WTC11 (cell line): ENCODE data around the gene IL26. TPM values are rescaled to one million over a fixed set of nuclear protein-coding genes. Genes with fewer than 3 reads are reported as not detected.
A peak's percentile ranks its signal among the peaks of the same experiment; 100 is the strongest.

Experiments used
- ATAC-seq: fragments of 200-7000 bp; cut with Tn5 transposase; 2 replicates; pipeline ENCODE4 v1.10.0; 2021; ENCODE audit warnings: mild to moderate bottlenecking, moderate library complexity
- CTCF ChIA-PET: fragments of 300-600 bp; sonication (Branson Sonifier 250); formaldehyde crosslinking; loops from one replicate; lab custom pipeline; 2021; ENCODE audit warnings: antibody characterized with exemption; lab: Charles Lee
- POLR2A ChIA-PET: fragments of 350-600 bp; sonication (Branson Sonifier 250); formaldehyde crosslinking; loops from one replicate; lab custom pipeline; 2021; ENCODE audit warnings: antibody characterized with exemption; lab: Charles Lee
- DNase-seq: peaks from one replicate; pipeline ENCODE4 v3.0.0; 2021; ENCODE audit warnings: low spot score
- H3K27ac Mint-ChIP-seq: 2 replicates; pipeline ENCODE4 v1.8.0; 2021; ENCODE audit warnings: mixed read lengths
- H3K27me3 Mint-ChIP-seq: 2 replicates; pipeline ENCODE4 v1.8.0; 2021; ENCODE audit warnings: low read depth, mild to moderate bottlenecking, moderate library complexity, mixed read lengths
- H3K36me3 Mint-ChIP-seq: 2 replicates; pipeline ENCODE4 v1.8.0; 2021; ENCODE audit warnings: mixed read lengths
- H3K4me1 Mint-ChIP-seq: 2 replicates; pipeline ENCODE4 v1.8.0; 2022; ENCODE audit warnings: mixed read lengths
- H3K4me3 Mint-ChIP-seq: 2 replicates; pipeline ENCODE4 v1.8.0; 2021; ENCODE audit warnings: mild to moderate bottlenecking, moderate library complexity, mixed read lengths
- H3K9me3 Mint-ChIP-seq: 2 replicates; pipeline ENCODE4 v1.8.0; 2021; ENCODE audit warnings: mixed read lengths
- CREB1 ChIP-seq: sonication (generic); formaldehyde crosslinking; IDR thresholded peaks from 2 replicates; pipeline ENCODE4 v1.8.0; 2023; ENCODE audit warnings: mild to moderate bottlenecking, missing genetic modification reagents
- JUN ChIP-seq: sonication (generic); formaldehyde crosslinking; IDR thresholded peaks from 2 replicates; pipeline ENCODE4 v1.8.0; 2023; ENCODE audit warnings: mild to moderate bottlenecking, missing genetic modification reagents
- MXD4 ChIP-seq: fragments of 250-450 bp; sonication (Bioruptor Pico); IDR thresholded peaks from 2 replicates; pipeline ENCODE4 v1.8.0; 2021; ENCODE audit warnings: mild to moderate bottlenecking, moderate library complexity, borderline replicate concordance
- NFATC4 ChIP-seq: fragments of 250-450 bp; sonication (Bioruptor Pico); IDR thresholded peaks from 2 replicates; pipeline ENCODE4 v1.9.0; 2021; ENCODE audit warnings: mild to moderate bottlenecking
- NFE2L1 ChIP-seq: sonication (generic); formaldehyde crosslinking; IDR thresholded peaks from 2 replicates; pipeline ENCODE4 v1.8.1; 2023; ENCODE audit warnings: missing genetic modification reagents
- NR3C1 ChIP-seq: sonication (generic); formaldehyde crosslinking; conservative IDR thresholded peaks from 2 replicates; pipeline ENCODE4 v1.8.1; 2023; ENCODE audit warnings: low read depth, mild to moderate bottlenecking, missing genetic modification reagents
- TEAD1 ChIP-seq: sonication (generic); formaldehyde crosslinking; IDR thresholded peaks from 2 replicates; pipeline ENCODE4 v1.8.0; 2022; ENCODE audit warnings: mild to moderate bottlenecking, missing genetic modification reagents
- total RNA-seq: library from RNA; stranded (reverse); gene quantifications from 3 replicates; pipeline ENCODE4 v1.2.3, GENCODE V29; 2021
- TF ChIP-seq, protein P1 (sequence below): sonication (generic); formaldehyde crosslinking; IDR thresholded peaks from 2 replicates; pipeline ENCODE4 v1.8.0; 2022; ENCODE audit warnings: missing genetic modification reagents
- TF ChIP-seq, protein P2 (sequence below): sonication (generic); formaldehyde crosslinking; IDR thresholded peaks from 2 replicates; pipeline ENCODE4 v1.8.1; 2022; ENCODE audit warnings: missing genetic modification reagents, borderline replicate concordance
- TF ChIP-seq, protein P3 (sequence below): sonication (generic); formaldehyde crosslinking; IDR thresholded peaks from 2 replicates; pipeline ENCODE4 v1.8.0; 2022; ENCODE audit warnings: mild to moderate bottlenecking, missing genetic modification reagents
- TF ChIP-seq, protein P4 (sequence below): sonication (generic); formaldehyde crosslinking; IDR thresholded peaks from 2 replicates; pipeline ENCODE4 v1.8.0; 2022; ENCODE audit warnings: mild to moderate bottlenecking, missing genetic modification reagents

Gene IL26
- total RNA-seq, 1 experiment from 2014 or later = not detected

DNA sequence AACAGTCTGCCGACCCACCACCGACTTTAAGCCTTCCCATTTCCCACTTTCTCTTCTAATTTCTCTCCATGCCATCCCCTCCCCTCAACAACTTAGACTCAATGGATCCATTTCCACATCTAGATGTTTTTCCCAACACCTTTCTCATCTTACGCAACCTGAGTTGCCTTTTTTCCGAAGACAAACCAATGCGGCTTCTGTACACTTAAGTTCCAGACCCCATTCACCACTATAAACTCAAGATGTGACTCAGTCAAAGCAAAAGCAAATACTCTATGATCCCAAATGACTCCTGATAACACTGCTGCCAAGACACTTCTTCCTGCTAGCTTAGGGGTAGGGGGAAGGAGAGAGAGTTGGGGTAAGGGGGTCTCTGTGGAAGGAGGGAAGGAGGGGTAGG, 26.5 kb upstream of the IL26 start (continued):
- TF ChIP-seq CREB1 = no peak
- TF ChIP-seq TEAD1 (CRISPR knock-in tag) = no peak
- TF ChIP-seq, protein P1, sequence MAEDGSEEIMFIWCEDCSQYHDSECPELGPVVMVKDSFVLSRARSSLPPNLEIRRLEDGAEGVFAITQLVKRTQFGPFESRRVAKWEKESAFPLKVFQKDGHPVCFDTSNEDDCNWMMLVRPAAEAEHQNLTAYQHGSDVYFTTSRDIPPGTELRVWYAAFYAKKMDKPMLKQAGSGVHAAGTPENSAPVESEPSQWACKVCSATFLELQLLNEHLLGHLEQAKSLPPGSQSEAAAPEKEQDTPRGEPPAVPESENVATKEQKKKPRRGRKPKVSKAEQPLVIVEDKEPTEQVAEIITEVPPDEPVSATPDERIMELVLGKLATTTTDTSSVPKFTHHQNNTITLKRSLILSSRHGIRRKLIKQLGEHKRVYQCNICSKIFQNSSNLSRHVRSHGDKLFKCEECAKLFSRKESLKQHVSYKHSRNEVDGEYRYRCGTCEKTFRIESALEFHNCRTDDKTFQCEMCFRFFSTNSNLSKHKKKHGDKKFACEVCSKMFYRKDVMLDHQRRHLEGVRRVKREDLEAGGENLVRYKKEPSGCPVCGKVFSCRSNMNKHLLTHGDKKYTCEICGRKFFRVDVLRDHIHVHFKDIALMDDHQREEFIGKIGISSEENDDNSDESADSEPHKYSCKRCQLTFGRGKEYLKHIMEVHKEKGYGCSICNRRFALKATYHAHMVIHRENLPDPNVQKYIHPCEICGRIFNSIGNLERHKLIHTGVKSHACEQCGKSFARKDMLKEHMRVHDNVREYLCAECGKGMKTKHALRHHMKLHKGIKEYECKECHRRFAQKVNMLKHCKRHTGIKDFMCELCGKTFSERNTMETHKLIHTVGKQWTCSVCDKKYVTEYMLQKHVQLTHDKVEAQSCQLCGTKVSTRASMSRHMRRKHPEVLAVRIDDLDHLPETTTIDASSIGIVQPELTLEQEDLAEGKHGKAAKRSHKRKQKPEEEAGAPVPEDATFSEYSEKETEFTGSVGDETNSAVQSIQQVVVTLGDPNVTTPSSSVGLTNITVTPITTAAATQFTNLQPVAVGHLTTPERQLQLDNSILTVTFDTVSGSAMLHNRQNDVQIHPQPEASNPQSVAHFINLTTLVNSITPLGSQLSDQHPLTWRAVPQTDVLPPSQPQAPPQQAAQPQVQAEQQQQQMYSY (CRISPR knock-in tag) = no peak
- TF ChIP-seq, all 79 proteins: peak for 0

DNA sequence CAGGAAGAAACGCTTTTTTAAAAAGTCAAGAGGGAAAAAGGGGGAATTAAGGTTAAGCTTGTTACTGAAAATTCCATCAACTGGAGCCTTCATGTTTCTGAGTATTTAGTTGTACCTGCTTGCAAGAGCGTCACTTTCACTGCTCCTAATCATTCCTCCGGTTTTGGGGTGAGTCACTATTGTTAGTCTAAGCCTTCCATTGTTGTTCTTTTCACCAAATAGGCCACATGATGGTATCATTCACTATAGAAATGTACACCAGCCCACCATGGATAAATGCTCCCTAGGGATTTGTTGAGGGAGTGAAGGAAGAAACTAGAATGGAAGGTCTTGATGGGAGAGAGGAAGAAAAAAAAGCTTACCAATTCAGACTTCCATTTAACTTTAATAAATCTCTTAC, 24.8 kb upstream of the IL26 start:
- Mint-ChIP-seq H3K4me1 (no peaks in the 10 kb centered on the region), H3K36me3 (peaks cover 12% of the 10 kb centered on the region), H3K9me3 (peaks cover 18% of the 10 kb centered on the region), H3K27ac (no peak overlapping the region), H3K4me3 (no peak overlapping the region)
- no peak for ATAC-seq
- CTCF ChIA-PET = no interaction called here
- TF ChIP-seq TEAD1 (CRISPR knock-in tag) = no peak
- TF ChIP-seq, all 79 proteins: peak for 0
- H3K27me3 Mint-ChIP-seq = peaks cover 3% of the 10 kb centered on the region; the same call in 1 of the 2 replicates
- POLR2A ChIA-PET = no interaction called here
- no peak for DNase-seq

DNA sequence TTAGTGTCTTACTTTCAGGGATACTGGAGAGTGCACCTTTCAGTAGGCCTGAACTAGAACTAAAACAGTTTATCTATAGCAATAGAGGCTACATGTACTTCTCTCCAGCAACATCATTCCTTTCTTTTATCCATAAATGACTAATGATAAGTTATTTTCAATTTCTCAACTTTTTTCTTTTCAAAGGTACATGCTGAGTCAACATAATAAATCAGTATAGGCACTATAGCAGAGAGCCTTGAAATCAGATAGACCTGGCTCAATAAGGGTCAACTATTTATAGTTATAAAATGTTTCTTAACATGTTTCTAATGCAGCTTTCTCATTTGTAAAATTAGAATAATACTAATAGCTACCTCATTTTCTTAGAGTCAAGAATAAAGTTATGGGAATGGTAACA, 22.2 kb upstream of the IL26 start:
- ChIA-PET POLR2A (no interaction called here), CTCF (no interaction called here)
- no peak overlapping the region for H3K4me3 Mint-ChIP-seq
- peaks cover 12% of the 10 kb centered on the region for H3K36me3 Mint-ChIP-seq
- no peaks in the 10 kb centered on the region for H3K4me1 Mint-ChIP-seq
- no peak for TF ChIP-seq NFE2L1 (CRISPR knock-in tag)
- TF ChIP-seq, protein P2, sequence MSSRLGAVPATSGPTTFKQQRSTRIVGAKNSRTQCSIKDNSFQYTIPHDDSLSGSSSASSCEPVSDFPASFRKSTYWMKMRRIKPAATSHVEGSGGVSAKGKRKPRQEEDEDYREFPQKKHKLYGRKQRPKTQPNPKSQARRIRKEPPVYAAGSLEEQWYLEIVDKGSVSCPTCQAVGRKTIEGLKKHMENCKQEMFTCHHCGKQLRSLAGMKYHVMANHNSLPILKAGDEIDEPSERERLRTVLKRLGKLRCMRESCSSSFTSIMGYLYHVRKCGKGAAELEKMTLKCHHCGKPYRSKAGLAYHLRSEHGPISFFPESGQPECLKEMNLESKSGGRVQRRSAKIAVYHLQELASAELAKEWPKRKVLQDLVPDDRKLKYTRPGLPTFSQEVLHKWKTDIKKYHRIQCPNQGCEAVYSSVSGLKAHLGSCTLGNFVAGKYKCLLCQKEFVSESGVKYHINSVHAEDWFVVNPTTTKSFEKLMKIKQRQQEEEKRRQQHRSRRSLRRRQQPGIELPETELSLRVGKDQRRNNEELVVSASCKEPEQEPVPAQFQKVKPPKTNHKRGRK = no peak
- TF ChIP-seq, protein P3, sequence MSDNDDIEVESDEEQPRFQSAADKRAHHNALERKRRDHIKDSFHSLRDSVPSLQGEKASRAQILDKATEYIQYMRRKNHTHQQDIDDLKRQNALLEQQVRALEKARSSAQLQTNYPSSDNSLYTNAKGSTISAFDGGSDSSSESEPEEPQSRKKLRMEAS (CRISPR knock-in tag) = no peak
- TF ChIP-seq NR3C1 = no peak
- TF ChIP-seq NFATC4 (CRISPR knock-in tag) = no peak
- TF ChIP-seq, protein P4, sequence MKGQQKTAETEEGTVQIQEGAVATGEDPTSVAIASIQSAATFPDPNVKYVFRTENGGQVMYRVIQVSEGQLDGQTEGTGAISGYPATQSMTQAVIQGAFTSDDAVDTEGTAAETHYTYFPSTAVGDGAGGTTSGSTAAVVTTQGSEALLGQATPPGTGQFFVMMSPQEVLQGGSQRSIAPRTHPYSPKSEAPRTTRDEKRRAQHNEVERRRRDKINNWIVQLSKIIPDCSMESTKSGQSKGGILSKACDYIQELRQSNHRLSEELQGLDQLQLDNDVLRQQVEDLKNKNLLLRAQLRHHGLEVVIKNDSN = no peak
- no peak for DNase-seq
- H3K9me3 Mint-ChIP-seq = peaks cover 18% of the 10 kb centered on the region
- ATAC-seq = no peak
- peaks cover 3% of the 10 kb centered on the region; the same call in 1 of the 2 replicates for H3K27me3 Mint-ChIP-seq
- H3K27ac Mint-ChIP-seq = no peak overlapping the region

DNA sequence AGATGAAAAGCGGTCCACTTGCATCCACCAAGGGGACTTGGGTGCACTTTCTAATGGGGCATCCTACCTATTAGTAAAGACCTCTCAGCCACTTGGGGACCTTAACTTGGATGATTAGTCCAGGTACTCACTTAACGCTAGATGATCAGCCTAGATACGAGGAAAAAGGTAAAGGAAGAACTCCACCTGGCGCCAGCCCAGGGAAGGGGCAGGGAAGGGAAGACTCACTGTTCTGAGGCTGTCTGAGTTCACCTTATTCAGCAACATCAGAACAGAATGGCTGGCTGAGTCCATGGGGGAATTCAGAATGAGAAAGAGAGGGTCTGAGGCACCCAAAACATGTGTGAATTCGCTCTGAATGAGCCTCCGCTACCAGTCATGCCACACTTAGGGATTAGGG, 20.7 kb upstream of the IL26 start:
- ChIA-PET POLR2A (no interaction called here), CTCF (no interaction called here)
- Mint-ChIP-seq H3K27ac (no peak overlapping the region), H3K4me1 (no peaks in the 10 kb centered on the region), H3K4me3 (no peak overlapping the region), H3K36me3 (peaks cover 12% of the 10 kb centered on the region), H3K9me3 (peaks cover 18% of the 10 kb centered on the region), H3K27me3 (peaks cover 3% of the 10 kb centered on the region; the same call in 1 of the 2 replicates)
- peak; percentile 32; the same call in 1 of the 2 replicates for ATAC-seq
- TF ChIP-seq JUN (CRISPR knock-in tag) = no peak
- TF ChIP-seq MXD4 (CRISPR knock-in tag) = no peak
- TF ChIP-seq, protein P2 = no peak
- TF ChIP-seq CREB1 = no peak
- DNase-seq = no peak
